Panc1 (cell line): ENCODE data around the gene BASP1. TPM values are rescaled to one million over a fixed set of nuclear protein-coding genes. Genes with fewer than 3 reads are reported as not detected.
"Not testable (repeated sequence)": the region's sequence is repeated elsewhere in the genome, so short reads cannot be mapped to it uniquely, and the experiment has no call there.

ENCODE experiments used
- ATAC-seq: fragments of 200-7000 bp; cut with Tn5 transposase; 2 replicates; pipeline ENCODE4 v1.9.1; 2020; ENCODE audit warnings: mild to moderate bottlenecking, moderate library complexity
- BruUV-seq: library from RNA; stranded (reverse); fragments of 400-500 nt; replicated peaks from 2 replicates; lab custom pipeline; 2021; lab: Mats Ljungman, UMichigan
- CTCF ChIA-PET: fragments of 300-600 bp; sonication (Branson Sonifier 250); formaldehyde crosslinking; loops from one replicate; lab custom pipeline; 2022; ENCODE audit warnings: antibody characterized with exemption; lab: Charles Lee
- POLR2A ChIA-PET: fragments of 300-600 bp; sonication (Branson Sonifier 250); formaldehyde crosslinking; loops from one replicate; lab custom pipeline; 2022; ENCODE audit warnings: antibody characterized with exemption; lab: Charles Lee
- DNase-seq: peaks from one replicate; pipeline ENCODE4 v3.0.0-alpha.2; 2010; ENCODE audit warnings: low read depth, low spot score
- H3K27ac ChIP-seq: 2 replicates; pipeline ENCODE4 v1.5.1; 2011; ENCODE audit warnings: mild to moderate bottlenecking, low read length, inconsistent platforms
- H3K27me3 ChIP-seq: fragments of 200-500 bp; sonication (Bioruptor generic); 2 replicates; pipeline ENCODE4 v1.6.0; 2014; ENCODE audit warnings: low read length, inconsistent platforms; ENCODE audit not compliant: control insufficient read depth, insufficient read depth
- H3K36me3 ChIP-seq: fragments of 200-500 bp; sonication (Bioruptor generic); 2 replicates; pipeline ENCODE4 v1.5.1; 2014; ENCODE audit warnings: inconsistent platforms, mild to moderate bottlenecking, low read length, moderate library complexity; ENCODE audit not compliant: control insufficient read depth, insufficient read depth
- H3K4me1 ChIP-seq: 2 replicates; pipeline ENCODE4 v1.5.1; 2011; ENCODE audit warnings: inconsistent platforms, mild to moderate bottlenecking, low read length, moderate library complexity; ENCODE audit not compliant: control insufficient read depth, insufficient read depth
- H3K4me3 ChIP-seq, 2 experiments: 2 replicates each; pipeline ENCODE4 v1.5.1; 2011 to 2012; ENCODE audit warnings: low read depth in 2 of 2, low read length in 2 of 2, mild to moderate bottlenecking in 2 of 2, inconsistent platforms in 1 of 2, moderate library complexity in 1 of 2
- H3K9me3 ChIP-seq: fragments of 200-500 bp; sonication (Bioruptor generic); 2 replicates; pipeline ENCODE4 v1.5.1; 2014; ENCODE audit warnings: low read depth, mild to moderate bottlenecking, inconsistent platforms, low read length, moderate library complexity; ENCODE audit not compliant: control insufficient read depth, insufficient read depth
- CTCF ChIP-seq: fragments of 450-650 bp; IDR thresholded peaks from 2 replicates; pipeline ENCODE4 v1.5.1; 2017; ENCODE audit warnings: mild to moderate bottlenecking
- POLR2AphosphoS5 ChIP-seq: IDR thresholded peaks from 2 replicates; pipeline ENCODE4 v1.6.1; 2012; ENCODE audit warnings: mild to moderate bottlenecking, low read depth, low read length, moderate library complexity
- REST ChIP-seq, 2 experiments: IDR thresholded peaks; 2 replicates each; pipeline ENCODE4 v1.6.1; 2011 to 2012; ENCODE audit warnings: low read depth in 2 of 2, control low read depth in 1 of 2, low read length in 1 of 2, mild to moderate bottlenecking in 1 of 2, moderate library complexity in 1 of 2; ENCODE audit not compliant: insufficient read depth in 1 of 2
- SIN3A ChIP-seq: IDR thresholded peaks from 2 replicates; pipeline ENCODE4 v1.6.1; 2012; ENCODE audit warnings: low read depth, mild to moderate bottlenecking, low read length, moderate library complexity, borderline replicate concordance; ENCODE audit not compliant: insufficient read depth
- TCF7L2 ChIP-seq: IDR thresholded peaks from 2 replicates; pipeline ENCODE4 v1.6.1; 2011; ENCODE audit warnings: mild to moderate bottlenecking, low read depth, low read length, inconsistent platforms
- in situ Hi-C: cut with HindIII; loops from 2 replicates; pipeline ENCODE4 v1.10.0; 2016; ENCODE audit warnings: low sequenced_read_pairs, low pct_unique_long_range_greater_than_20kb
- intact Hi-C: fragments of 100-400 bp; cut with micrococcal nuclease; formaldehyde crosslinking; loops from one replicate; pipeline ENCODE4 v1.10.0; 2022; ENCODE audit not compliant: unreplicated experiment
- total RNA-seq: library from RNA; stranded (reverse); gene quantifications from one replicate; pipeline ENCODE4 v1.2.1, GENCODE V29; 2021; ENCODE audit not compliant: unreplicated experiment

The BASP1 gene
- total RNA-seq, 1 experiment from 2014 or later = 217 TPM

GRCh38 chr5:17190799-17191391, 26.5 kb upstream of the BASP1 start:
- no peaks in the 10 kb centered on the region for H3K9me3 ChIP-seq
- ATAC-seq (no peak), DNase-seq (no peak)
- no peaks in the 10 kb centered on the region for H3K36me3 ChIP-seq
- POLR2A ChIA-PET = interaction anchor here (0.8 kb wide), 1 partner anchor 184 kb away, joined by 3 read pairs; no protein-coding TSS in a partner anchor
- H3K4me1 ChIP-seq = peaks cover 14% of the 10 kb centered on the region
- H3K27ac ChIP-seq = no peak overlapping the region
- in situ Hi-C loops (no loop called here), intact Hi-C loops (loop anchor here (1.0 to 10.0 kb wide), 2 partner anchors 257 to 496 kb away; no protein-coding TSS in a partner anchor)
- H3K4me3 ChIP-seq = no peak overlapping the region
- CTCF ChIA-PET = interaction anchor here (0.5 to 1.8 kb wide), 5 partner anchors 10 to 693 kb away, joined by 3 to 7 read pairs (median 4); no protein-coding TSS in a partner anchor
- H3K27me3 ChIP-seq = no peaks in the 10 kb centered on the region
- no TSS peak for BruUV-seq
- peak; percentile 62; the same call in 1 of the 2 replicates for TF ChIP-seq CTCF
- TF ChIP-seq REST (IDR thresholded peaks at IDR 0.05; ENCODE audit: insufficient read depth in 1 of 2, low read depth in 2 of 2, low read length in 1 of 2) = no peak

GRCh38 chr5:17191574-17191973, 25.9 kb upstream of the BASP1 start:
- H3K9me3 ChIP-seq, DNase-seq, H3K27ac ChIP-seq, in situ Hi-C loops, ATAC-seq, H3K27me3 ChIP-seq, H3K4me3 ChIP-seq, POLR2A ChIA-PET, H3K36me3 ChIP-seq, BruUV-seq: not testable (repeated sequence)
- intact Hi-C loops = loop anchor here (10.0 kb wide), 1 partner anchor 497 kb away; no protein-coding TSS in a partner anchor
- CTCF ChIA-PET = interaction anchor here (0.6 to 1.0 kb wide), 3 partner anchors 15 to 400 kb away, joined by 3 read pairs; no protein-coding TSS in a partner anchor
- H3K4me1 ChIP-seq = peaks cover 14% of the 10 kb centered on the region

- no peaks in the 10 kb centered on the region for H3K27me3 ChIP-seq
- POLR2A ChIA-PET = no interaction called here
- in situ Hi-C loops (no loop called here), intact Hi-C loops (loop anchor here (10.0 kb wide), 1 partner anchor 497 kb away; no protein-coding TSS in a partner anchor)
- ATAC-seq (no peak), DNase-seq (no peak)
- TF ChIP-seq SIN3A (no peak), POLR2AphosphoS5 (no peak), REST (IDR thresholded peaks at IDR 0.05; ENCODE audit: insufficient read depth in 1 of 2, low read depth in 2 of 2, low read length in 1 of 2) (no peak), TCF7L2 (no peak), CTCF (no peak)
- H3K4me3 ChIP-seq = no peak overlapping the region
- H3K36me3 ChIP-seq = no peaks in the 10 kb centered on the region
- H3K9me3 ChIP-seq = no peaks in the 10 kb centered on the region
- CTCF ChIA-PET = interaction anchor here (0.6 to 1.0 kb wide), 3 partner anchors 160 to 400 kb away, joined by 3 to 5 read pairs (median 3); no protein-coding TSS in a partner anchor
- no peak overlapping the region for H3K27ac ChIP-seq
- H3K4me1 ChIP-seq = peaks cover 14% of the 10 kb centered on the region
- BruUV-seq = no TSS peak
Observed at GRCh38 chr5:17192191-17192590, 25.2 kb upstream of the BASP1 start.
